OCI-LY1 (cell line): ENCODE data around the gene EEIG1.

ENCODE experiments used
- EZH2 ChIP-seq: fragments of 200-600 bp; sonication (generic), shearing (Covaris generic); IDR thresholded peaks from 2 replicates; pipeline ENCODE4 v1.8.0; 2017; ENCODE audit warnings: borderline replicate concordance, mixed run types, mild to moderate bottlenecking, antibody characterized with exemption, low read length, moderate library complexity, mixed read lengths
- TF ChIP-seq, protein P1 (sequence below): fragments of 200-600 bp; sonication (generic), shearing (Covaris generic); IDR thresholded peaks from 2 replicates; pipeline ENCODE4 v1.5.1; 2017; ENCODE audit warnings: mild to moderate bottlenecking, antibody characterized with exemption, low read length, moderate library complexity, mixed read lengths

DNA sequence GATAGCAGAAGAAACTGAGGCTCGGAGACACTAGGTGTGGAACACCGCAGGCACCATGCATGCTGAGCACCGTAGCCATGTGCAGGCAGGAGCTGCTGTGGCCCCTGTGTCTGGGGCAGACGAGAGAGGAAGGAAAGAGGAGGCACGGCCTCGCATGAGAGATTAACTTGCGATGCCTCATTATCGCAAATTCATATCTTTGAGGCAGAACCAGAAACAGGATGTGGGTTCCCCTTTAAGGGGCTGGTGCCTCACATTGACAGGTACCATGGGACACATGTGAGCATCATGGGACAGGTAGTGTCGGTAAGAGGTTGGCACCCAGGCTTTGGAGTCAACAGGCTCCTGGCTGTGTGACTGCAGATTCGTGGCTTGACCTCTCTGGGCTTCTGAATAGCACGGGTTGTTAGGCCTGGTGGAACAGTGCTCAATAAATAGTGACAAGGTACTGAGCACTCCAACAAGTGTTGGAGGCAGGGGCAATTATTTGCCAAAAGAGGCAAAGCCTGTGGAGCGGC is 45.5 kb upstream of the EEIG1 start:
- TF ChIP-seq, protein P1, sequence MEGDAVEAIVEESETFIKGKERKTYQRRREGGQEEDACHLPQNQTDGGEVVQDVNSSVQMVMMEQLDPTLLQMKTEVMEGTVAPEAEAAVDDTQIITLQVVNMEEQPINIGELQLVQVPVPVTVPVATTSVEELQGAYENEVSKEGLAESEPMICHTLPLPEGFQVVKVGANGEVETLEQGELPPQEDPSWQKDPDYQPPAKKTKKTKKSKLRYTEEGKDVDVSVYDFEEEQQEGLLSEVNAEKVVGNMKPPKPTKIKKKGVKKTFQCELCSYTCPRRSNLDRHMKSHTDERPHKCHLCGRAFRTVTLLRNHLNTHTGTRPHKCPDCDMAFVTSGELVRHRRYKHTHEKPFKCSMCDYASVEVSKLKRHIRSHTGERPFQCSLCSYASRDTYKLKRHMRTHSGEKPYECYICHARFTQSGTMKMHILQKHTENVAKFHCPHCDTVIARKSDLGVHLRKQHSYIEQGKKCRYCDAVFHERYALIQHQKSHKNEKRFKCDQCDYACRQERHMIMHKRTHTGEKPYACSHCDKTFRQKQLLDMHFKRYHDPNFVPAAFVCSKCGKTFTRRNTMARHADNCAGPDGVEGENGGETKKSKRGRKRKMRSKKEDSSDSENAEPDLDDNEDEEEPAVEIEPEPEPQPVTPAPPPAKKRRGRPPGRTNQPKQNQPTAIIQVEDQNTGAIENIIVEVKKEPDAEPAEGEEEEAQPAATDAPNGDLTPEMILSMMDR, result no peak
- no peak for TF ChIP-seq EZH2
